Measurements from ENCODE around the gene NUP214. TPM values are rescaled to one million over a fixed set of nuclear protein-coding genes. Genes with fewer than 3 reads are reported as not detected.

NUP214 gene
- total RNA-seq, 1 experiment from 2014 or later: 35.5 TPM

- intact Hi-C loops (cut with micrococcal nuclease): no loop called here
- TF ChIP-seq CBX3 (IDR thresholded peaks at IDR 0.05; ENCODE audit: low read depth): no peak
- Histone ChIP-seq H3K4me1 (ENCODE audit: control insufficient read depth in 1 of 2, insufficient read depth in 2 of 2, low read length in 2 of 2) (peaks cover 0 to 4% of the 10 kb centered on the region in 2 experiments; a peak in 1 of 4 replicates), H4K20me1 (ENCODE audit: insufficient read depth) (no peaks in the 10 kb centered on the region), H2AFZ (ENCODE audit: low read depth, low read length, poor library complexity, severe bottlenecking) (no peak overlapping the region), H3K9me3 (ENCODE audit: control insufficient read depth in 1 of 2, insufficient read depth in 1 of 2, low read depth in 1 of 2, low read length in 2 of 2) (no peaks in the 10 kb centered on the region), H3K27me3 (ENCODE audit: insufficient read depth, low read length) (no peaks in the 10 kb centered on the region), H3K4me2 (ENCODE audit: low read length) (no peak overlapping the region), H3K79me2 (ENCODE audit: insufficient read depth, low read length) (no peaks in the 10 kb centered on the region), H3K36me3 (ENCODE audit: control insufficient read depth in 1 of 2, insufficient read depth in 2 of 2, low read length in 2 of 2) (no peaks in the 10 kb centered on the region), H3K9ac (ENCODE audit: low read length) (no peak overlapping the region), H3K27ac (ENCODE audit: low read depth, low read length) (no peak overlapping the region), H3K4me3 (replicated peaks in 1 of 2; ENCODE audit: low read depth in 1 of 2, low read length in 2 of 2) (no peak overlapping the region), H3K9me2 (ENCODE audit: insufficient read depth) (no peaks in the 10 kb centered on the region)
- ATAC-seq: no peak
- POLR2A ChIA-PET: no interaction called here
- no peak for DNase-seq (ENCODE audit: low read depth, low spot score)
- CTCF ChIA-PET: no interaction called here
- RAD21 ChIA-PET (ENCODE audit: low non-redundant PET in 1 of 2, low total read pairs in 2 of 2, uncharacterized antibody in 2 of 2, unreplicated experiment in 2 of 2): no interaction called here
- no TSS peak for BruUV-seq (replicated peaks)
Measured at GRCh38 chr9:131253891-131254491, 128.6 kb downstream of the NUP214 start.

GRCh38 chr9:131254626-131255025 lies 129.2 kb downstream of the NUP214 start:
- RAD21 ChIA-PET (ENCODE audit: low non-redundant PET in 1 of 2, low total read pairs in 2 of 2, uncharacterized antibody in 2 of 2, unreplicated experiment in 2 of 2): no interaction called here
- BruUV-seq (replicated peaks): no TSS peak
- Histone ChIP-seq H3K9ac (ENCODE audit: low read length) (no peak overlapping the region), H4K20me1 (ENCODE audit: insufficient read depth) (no peaks in the 10 kb centered on the region), H3K9me2 (ENCODE audit: insufficient read depth) (no peaks in the 10 kb centered on the region), H3K4me3 (replicated peaks in 1 of 2; ENCODE audit: low read depth in 1 of 2, low read length in 2 of 2) (no peak overlapping the region), H3K36me3 (ENCODE audit: control insufficient read depth in 1 of 2, insufficient read depth in 2 of 2, low read length in 2 of 2) (no peaks in the 10 kb centered on the region), H3K27me3 (ENCODE audit: insufficient read depth, low read length) (no peaks in the 10 kb centered on the region), H3K27ac (ENCODE audit: low read depth, low read length) (no peak overlapping the region), H2AFZ (ENCODE audit: low read depth, low read length, poor library complexity, severe bottlenecking) (no peak overlapping the region), H3K79me2 (ENCODE audit: insufficient read depth, low read length) (no peaks in the 10 kb centered on the region), H3K9me3 (ENCODE audit: control insufficient read depth in 1 of 2, insufficient read depth in 1 of 2, low read depth in 1 of 2, low read length in 2 of 2) (no peaks in the 10 kb centered on the region), H3K4me2 (ENCODE audit: low read length) (no peak overlapping the region), H3K4me1 (ENCODE audit: control insufficient read depth in 1 of 2, insufficient read depth in 2 of 2, low read length in 2 of 2) (peaks cover 0 to 4% of the 10 kb centered on the region in 2 experiments; a peak in 1 of 4 replicates)
- DNase-seq (ENCODE audit: low read depth, low spot score) (no peak), ATAC-seq (no peak)
- intact Hi-C loops (cut with micrococcal nuclease): no loop called here
- CTCF ChIA-PET: no interaction called here
- POLR2A ChIA-PET: no interaction called here
- TF ChIP-seq ZFX (IDR thresholded peaks at IDR 0.05): no peak
- no peak for TF ChIP-seq SRF (IDR thresholded peaks at IDR 0.05; ENCODE audit: low read depth)
- no peak for TF ChIP-seq CBX3 (IDR thresholded peaks at IDR 0.05; ENCODE audit: low read depth)
- no peak for TF ChIP-seq JUND (IDR thresholded peaks at IDR 0.05)
- TF ChIP-seq POLR2A (IDR thresholded peaks at IDR 0.05; ENCODE audit: borderline replicate concordance, extremely low read depth, insufficient read depth, insufficient read length): no peak
